Ovary (tissue), 9 donors: Measurements from ENCODE around the gene TBL1XR1. TPM values are rescaled to one million over a fixed set of nuclear protein-coding genes. Genes with fewer than 3 reads are reported as not detected.

ENCODE experiments used
- DNase-seq, 5 donors: peaks; one replicate each; pipeline ENCODE4 v3.0.0-alpha.2; 2019 to 2020
- H3K27ac ChIP-seq, 2 donors: fragments of 200-600 bp; one replicate each; pipeline versions ENCODE4 v1.5.1 to v1.8.0; 2019 to 2022
- H3K27me3 ChIP-seq: fragments of 200-600 bp; one replicate; pipeline ENCODE4 v1.8.0; 2022
- H3K36me3 ChIP-seq: fragments of 200-600 bp; sonication (generic); one replicate; pipeline ENCODE4 v1.5.1; 2019
- H3K4me1 ChIP-seq: one replicate; pipeline ENCODE4 v1.8.1; 2013; ENCODE audit warnings: mild to moderate bottlenecking, moderate library complexity; ENCODE audit not compliant: insufficient read depth
- H3K4me3 ChIP-seq: fragments of 200-600 bp; sonication (generic); one replicate; pipeline ENCODE4 v1.5.1; 2017
- H3K9me3 ChIP-seq, 2 donors: fragments of 200-600 bp in 1 of 2; sonication (generic) in 1 of 2; one replicate each; pipeline versions ENCODE4 v1.5.1 to v1.8.1; 2013 to 2019; ENCODE audit warnings: mild to moderate bottlenecking in 1 of 2, moderate library complexity in 1 of 2
- CTCF ChIP-seq, 3 donors: fragments of 450-650 bp in 2 of 3; fragments of 200-600 bp in 1 of 3; IDR thresholded peaks; one replicate each; pipeline versions ENCODE4 v1.5.1 to v1.8.0; 2016 to 2022; ENCODE audit warnings: antibody characterized with exemption in 3 of 3, mild to moderate bottlenecking in 1 of 3
- EP300 ChIP-seq: sonication (generic); formaldehyde crosslinking; IDR thresholded peaks from one replicate; pipeline ENCODE4 v1.6.1; 2017; ENCODE audit warnings: antibody characterized with exemption
- POLR2A ChIP-seq: fragments of 450-650 bp; IDR thresholded peaks from one replicate; pipeline ENCODE4 v1.6.1; 2017; ENCODE audit warnings: antibody characterized with exemption, mild to moderate bottlenecking, moderate library complexity
- WGBS, 3 donors: extraction: QIAGEN DNeasy Blood & Tissue Kit in 1 of 3; methylation state at CpG; one replicate each; pipeline versions ENCODE4 v1.1.5 to v1.1.7; 2013 to 2017; 5-methylcytosine and 5-hydroxymethylcytosine counted together
- intact Hi-C, 4 donors: fragments of 100-400 bp; cut with DNase I; formaldehyde crosslinking; loops; one replicate each; pipeline versions ENCODE4 v1.11.0 to v1.15.1; 2022 to 2023
- polyA plus RNA-seq, 2 donors: library from polyadenylated mRNA; stranded (reverse); fragments of 200-250 nt in 1 of 2; fragments of 350-450 nt in 1 of 2; fragmentation: Illumina TruSeq in 1 of 2; extraction: RNeasy Lipid Tissue Mini Kit (QIAGEN cat#74804) in 1 of 2; gene quantifications; one replicate each; pipeline ENCODE4 v1.2.3, GENCODE V29; 2013 to 2014
- total RNA-seq, 7 donors: library from RNA; depleted of rRNA in 2 of 7; stranded (reverse); fragments of >200 nt in 2 of 7; fragmentation: NEBNext Ultra II Directional in 3 of 7; extraction: Animal tissue kit (Norgen Biotek cat#: 25700) in 3 of 7; gene quantifications; one replicate each; pipeline versions ENCODE4 v1.1.0 to v1.2.4, GENCODE V29; 2016 to 2023
- donor health status: DM: no; HTN: no; CAD: no; lungs with moderate emphysema.
- donor health status: DM: no; HTN: no; CAD: no.
- donor health status: Bipolar disorder and iron deficiency.
- donor health status: DM: yes; HTN: yes; CAD: no.
- donor health status: DM: no; HTN: no; CAD: no.
- donor health status: DM: yes; HTN: yes; CAD: no.

TBL1XR1 gene
- total and polyA plus RNA-seq, 9 donors: 30.0 to 160 (median 114) TPM

GRCh38 chr3:177237206-177237605 lies 39.9 kb upstream of the TBL1XR1 start:
- no peak for DNase-seq
- intact Hi-C loops: no loop called here
- Histone ChIP-seq H3K36me3 (no peaks in the 10 kb centered on the region), H3K9me3 (no peaks in the 10 kb centered on the region), H3K27me3 (no peaks in the 10 kb centered on the region), H3K27ac (no peak overlapping the region), H3K4me3 (no peak overlapping the region), H3K4me1 (no peaks in the 10 kb centered on the region)
- no peak for TF ChIP-seq POLR2A
- TF ChIP-seq CTCF (IDR thresholded peaks at IDR 0.05): no peak
- TF ChIP-seq EP300: no peak
- 80 to 88% (median 87%) methylated on average over 4 of the region's 4 CpGs for WGBS, 3 donors

- H3K9me3 ChIP-seq: no peaks in the 10 kb centered on the region
- 88 to 97% (median 93%) methylated on average over 2 of the region's 2 CpGs for WGBS, 3 donors
- H3K4me1 ChIP-seq: no peaks in the 10 kb centered on the region
- TF ChIP-seq POLR2A (no peak), EP300 (no peak), CTCF (IDR thresholded peaks at IDR 0.05) (no peak)
- no peak for DNase-seq
- intact Hi-C loops: no loop called here
- no peaks in the 10 kb centered on the region for H3K36me3 ChIP-seq
- H3K4me3 ChIP-seq: no peak overlapping the region
- no peak overlapping the region for H3K27ac ChIP-seq
- H3K27me3 ChIP-seq: no peaks in the 10 kb centered on the region
Observed at GRCh38 chr3:177236704-177237103, 39.4 kb upstream of the TBL1XR1 start.

GRCh38 chr3:177234121-177234520 lies 36.8 kb upstream of the TBL1XR1 start:
- no peaks in the 10 kb centered on the region for H3K9me3 ChIP-seq
- intact Hi-C loops: no loop called here

GRCh38 chr3:177231242-177231641 lies 34.0 kb upstream of the TBL1XR1 start:
- no peak overlapping the region for H3K27ac ChIP-seq
- H3K4me1 ChIP-seq: no peaks in the 10 kb centered on the region
- 90 to 95% (median 94%) methylated on average over 2 of the region's 2 CpGs for WGBS, 3 donors
- no peaks in the 10 kb centered on the region for H3K36me3 ChIP-seq
- TF ChIP-seq CTCF (IDR thresholded peaks at IDR 0.05) (no peak), POLR2A (no peak), EP300 (no peak)
- H3K9me3 ChIP-seq: no peaks in the 10 kb centered on the region
- H3K4me3 ChIP-seq: no peak overlapping the region
- intact Hi-C loops: no loop called here
- no peaks in the 10 kb centered on the region for H3K27me3 ChIP-seq
- no peak for DNase-seq

More at GRCh38 chr3:177234121-177234520, 36.8 kb upstream of the TBL1XR1 start:
- TF ChIP-seq POLR2A: no peak
- TF ChIP-seq CTCF (IDR thresholded peaks at IDR 0.05): no peak
- no peak for TF ChIP-seq EP300
- Histone ChIP-seq H3K4me1 (no peaks in the 10 kb centered on the region), H3K4me3 (no peak overlapping the region), H3K27ac (no peak overlapping the region), H3K36me3 (no peaks in the 10 kb centered on the region), H3K27me3 (no peaks in the 10 kb centered on the region)
- WGBS, 3 donors: 24 to 45% (median 32%) methylated on average over 2 of the region's 2 CpGs
- no peak for DNase-seq
